ENCODE measurements around the gene HMOX2.

The HMOX2 gene

DNA sequence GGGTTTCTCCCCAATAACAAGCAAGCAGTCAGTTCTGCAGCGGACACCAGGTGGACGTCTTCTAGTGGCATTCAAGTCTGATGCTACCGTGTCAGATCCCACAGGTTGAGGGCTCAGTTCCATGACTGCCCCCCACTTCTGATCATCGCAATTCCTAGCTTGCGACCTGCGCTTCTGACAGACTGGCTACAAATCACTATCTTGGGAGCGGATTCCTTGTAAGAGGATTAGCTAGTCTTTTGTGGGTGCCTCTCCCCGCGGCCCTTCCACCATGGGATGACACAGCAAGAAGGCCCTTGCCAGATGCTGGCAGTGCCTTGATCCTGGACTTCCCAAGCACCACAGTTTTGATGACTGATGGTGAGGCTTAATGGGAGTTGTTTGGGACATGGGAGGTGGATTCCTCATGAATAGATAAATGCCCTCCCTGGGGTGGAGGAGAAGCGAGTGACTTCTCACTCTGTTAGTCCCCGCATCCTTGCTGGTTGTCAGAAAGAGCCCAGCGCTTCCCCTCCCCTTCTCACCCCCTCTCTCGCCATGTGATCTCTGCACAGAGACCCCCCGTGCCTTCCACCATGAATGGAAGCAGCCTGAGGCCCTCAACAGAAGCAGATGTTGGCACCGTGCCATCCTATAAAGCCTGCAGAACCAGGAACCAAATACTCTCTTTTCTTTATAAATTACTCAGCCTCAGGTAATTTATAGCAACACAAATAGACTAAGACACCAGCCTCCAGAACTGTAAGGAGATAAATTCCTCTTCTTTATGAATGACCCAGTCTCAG, 43.3 kb downstream of the HMOX2 start:
- DNase-seq = peak in 3 of 10 donors; percentile 54 to 67 (median 57)
- intact Hi-C loops (cut with DNase I) = loop anchor here (10.0 kb wide), 1 partner anchor 165 kb away; no protein-coding TSS in a partner anchor

DNA sequence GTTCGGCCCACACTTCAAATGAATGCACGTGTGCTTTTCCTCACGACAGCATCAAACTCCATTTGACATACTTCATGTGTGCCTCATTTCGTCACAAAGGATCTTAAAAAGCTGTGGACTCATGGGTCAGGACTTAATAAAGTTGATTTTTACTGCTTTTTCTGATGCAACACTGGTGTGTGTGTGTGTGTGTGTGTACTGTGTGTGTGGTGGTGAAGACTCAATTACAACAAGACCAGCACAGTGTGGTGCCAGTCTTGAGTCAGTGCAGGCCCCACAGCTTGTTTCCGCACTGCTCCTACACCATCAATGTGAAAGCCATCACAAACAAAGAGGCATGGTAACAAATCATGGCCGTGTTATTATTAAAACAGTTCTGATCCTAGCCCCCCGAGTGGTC, 44.7 kb downstream of the HMOX2 start:
- intact Hi-C loops (cut with DNase I) = no loop called here
- no peak for DNase-seq

GRCh38 chr16:4522051-4522581, 45.9 kb downstream of the HMOX2 start:
- peak; percentile 65 to 96 (median 88) for DNase-seq
- intact Hi-C loops (cut with DNase I) = no loop called here

DNA sequence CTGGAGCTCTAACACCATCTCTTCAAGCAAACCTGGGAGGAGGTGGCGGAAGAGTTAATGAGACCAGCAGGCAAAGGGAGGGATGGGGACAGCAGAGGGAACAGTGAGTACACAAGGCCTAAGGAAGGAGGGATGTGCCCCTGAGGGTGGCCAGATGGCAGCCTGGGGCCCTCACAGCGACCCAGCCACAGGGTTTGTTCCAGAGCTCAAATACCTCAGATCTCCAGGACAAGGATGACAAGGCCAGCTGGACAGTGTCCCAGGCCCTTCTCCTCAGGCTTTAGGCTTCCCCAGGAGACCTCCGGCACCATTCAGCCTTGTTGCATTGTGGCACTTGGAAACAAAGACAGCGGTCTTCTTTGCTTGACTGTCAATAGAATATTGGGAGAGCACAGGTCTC, 47.5 kb downstream of the HMOX2 start:
- intact Hi-C loops (cut with DNase I) = no loop called here
- peak in 4 of 10 donors; percentile 34 to 86 (median 72) for DNase-seq

DNA sequence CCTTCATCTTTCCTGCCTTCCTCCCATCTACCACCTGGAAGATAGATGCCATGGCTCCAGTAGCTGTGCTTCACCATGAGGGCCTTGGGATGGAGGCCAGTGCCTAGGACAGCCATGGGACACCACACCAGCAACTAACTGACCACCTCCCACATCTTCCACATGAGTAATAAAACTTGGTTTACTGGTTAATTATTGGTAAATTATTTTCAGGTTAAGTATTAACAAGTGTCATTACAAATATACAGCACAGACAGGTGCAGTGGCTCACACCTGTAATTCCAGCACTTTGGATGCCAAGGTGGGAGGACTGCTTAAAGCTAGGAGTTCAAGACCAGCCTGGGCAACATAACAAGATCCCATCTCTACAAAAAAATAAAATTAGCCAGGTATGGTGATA, 48.4 kb downstream of the HMOX2 start:
- DNase-seq = peak in 2 of 10 donors; percentile 39 to 56
- intact Hi-C loops (cut with DNase I) = no loop called here

- DNase-seq = peak in 2 of 10 donors; percentile 74 to 86
- intact Hi-C loops (cut with DNase I) = no loop called here
Measured at GRCh38 chr16:4525069-4525468, 48.9 kb downstream of the HMOX2 start.

GRCh38 chr16:4525634-4526277, 49.6 kb downstream of the HMOX2 start:
- peak in 2 of 10 donors; percentile 71 to 81 for DNase-seq
- intact Hi-C loops (cut with DNase I) = no loop called here

- intact Hi-C loops (cut with DNase I) = no loop called here
- peak in 2 of 10 donors; percentile 62 to 70 for DNase-seq
Measured at GRCh38 chr16:4529085-4530060, 53.2 kb downstream of the HMOX2 start.

DNA sequence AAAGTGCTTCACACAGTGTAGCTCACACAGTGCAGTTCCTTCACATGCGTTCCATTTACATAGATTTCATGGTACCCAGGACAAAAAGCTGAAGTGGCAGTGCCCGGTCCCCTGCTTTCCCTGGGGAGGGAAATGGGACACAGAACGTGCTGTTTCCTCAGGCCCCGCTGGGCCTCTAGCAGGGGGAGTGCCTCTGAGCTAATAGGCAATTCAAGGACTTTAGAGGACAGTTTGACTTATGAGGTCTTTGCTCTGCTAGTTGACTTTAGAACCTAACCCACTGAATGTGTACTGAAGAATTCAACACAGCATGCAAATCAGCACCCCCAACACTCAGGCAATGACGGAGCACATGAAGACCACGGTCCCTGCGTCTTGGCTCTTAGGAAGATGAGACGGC, 55.6 kb downstream of the HMOX2 start:
- DNase-seq = peak in 2 of 10 donors; percentile 41 to 59
- intact Hi-C loops (cut with DNase I) = no loop called here

GRCh38 chr16:4532238-4532637, 56.0 kb downstream of the HMOX2 start:
- peak in 1 of 10 donors; percentile 20 for DNase-seq
- intact Hi-C loops (cut with DNase I) = no loop called here

- intact Hi-C loops (cut with DNase I) = no loop called here
Measured at GRCh38 chr16:4533490-4533889, 57.3 kb downstream of the HMOX2 start.

DNA sequence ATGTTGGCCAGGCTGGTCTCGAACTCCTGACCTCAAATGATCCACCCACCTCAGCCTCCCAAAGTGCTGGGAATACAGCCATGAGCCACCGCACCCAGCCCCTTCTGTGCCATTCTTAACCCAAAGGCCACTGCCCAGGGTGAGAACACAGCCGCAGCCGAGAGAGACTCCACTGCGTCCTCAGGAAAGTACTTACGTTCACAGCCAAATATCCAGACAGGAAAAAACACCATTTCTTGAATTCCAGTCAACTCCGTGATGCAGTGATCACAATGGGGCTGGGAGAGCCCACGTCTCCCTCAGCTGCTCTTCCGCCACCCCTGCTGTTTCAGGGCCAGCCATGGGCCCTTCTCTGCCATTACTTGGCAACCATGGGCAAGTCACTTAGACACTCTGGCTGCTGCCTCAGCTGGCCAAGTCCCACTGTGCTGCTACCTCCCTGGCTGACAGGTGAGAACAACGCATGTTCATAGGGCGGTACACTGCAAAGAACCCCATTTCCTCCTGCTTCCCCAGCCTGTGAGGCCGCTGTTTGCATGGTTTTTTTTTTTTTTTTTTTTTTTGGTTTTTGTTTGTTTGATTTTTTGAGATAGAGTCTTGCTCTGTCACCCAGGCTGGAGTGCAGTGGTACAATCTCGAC, 58.1 kb downstream of the HMOX2 start:
- intact Hi-C loops (cut with DNase I) = no loop called here

More at GRCh38 chr16:4533490-4533889, 57.3 kb downstream of the HMOX2 start:
- peak in 1 of 10 donors; percentile 4 for DNase-seq

DNA sequence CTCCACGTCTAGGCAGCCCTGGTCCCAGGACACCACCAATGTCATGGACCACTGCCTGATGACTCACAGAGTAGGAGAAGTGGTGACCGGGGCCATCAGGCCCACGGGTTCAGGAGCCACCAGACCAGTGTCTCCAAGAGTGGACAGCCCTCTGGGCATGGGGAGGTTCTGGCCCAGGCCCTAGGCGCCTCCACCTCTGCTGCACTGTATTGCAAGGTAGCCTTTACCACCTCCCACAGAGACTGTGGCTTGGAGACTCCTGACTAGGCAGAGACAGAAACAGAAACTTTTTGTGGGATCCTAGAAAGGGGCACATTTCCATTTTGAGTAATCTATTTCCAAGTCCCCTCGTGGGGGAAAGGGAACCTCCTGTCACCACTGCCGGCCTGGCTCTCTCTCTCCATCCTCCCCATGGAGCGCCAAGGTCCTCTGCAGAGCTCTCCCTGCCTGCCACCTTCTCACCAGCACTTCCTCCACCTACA, 59.5 kb downstream of the HMOX2 start:
- peak in 2 of 10 donors; percentile 51 to 71 for DNase-seq
- intact Hi-C loops (cut with DNase I) = no loop called here

More for the DNA sequence above, 58.1 kb downstream of the HMOX2 start:
- peak in 2 of 10 donors; percentile 62 for DNase-seq

- intact Hi-C loops (cut with DNase I) = no loop called here
- peak in 2 of 10 donors; percentile 20 to 41 for DNase-seq
Measured at GRCh38 chr16:4536391-4537106, 60.4 kb downstream of the HMOX2 start.

- DNase-seq = peak in 5 of 10 donors; percentile 27 to 88 (median 82)
- intact Hi-C loops (cut with DNase I) = loop anchor here (1.0 kb wide), 1 partner anchor 79 kb away; no protein-coding TSS in a partner anchor
Measured at GRCh38 chr16:4537376-4538343, 61.5 kb downstream of the HMOX2 start.

GRCh38 chr16:4538350-4539235, 62.4 kb downstream of the HMOX2 start, which contains the start of gene CDIP1:
Gene CDIP1 (minus strand): TSS chr16:4538773. CDS start chr16:4514130, 24,643 bp downstream.
- intact Hi-C loops (cut with DNase I) = loop anchor here (1.0 kb wide), 1 partner anchor 78 kb away; no protein-coding TSS in a partner anchor

More at GRCh38 chr16:4538350-4539235, 62.4 kb downstream of the HMOX2 start, which contains the start of gene CDIP1:
- DNase-seq = peak; percentile 96 to 99 (median 98)

All from posterior cingulate gyrus (tissue), 11 donors.